Activated naive CD4-positive, alpha-beta T cell treated with anti-CD3 and anti-CD28 coated beads for 36 hours (primary cell): ENCODE results near the gene ACAP3. TPM values are rescaled to one million over a fixed set of nuclear protein-coding genes. Genes with fewer than 3 reads are reported as not detected.

Source experiments
- CTCF ChIA-PET: fragments of 350-600 bp; sonication (Branson Sonifier 250); formaldehyde crosslinking; loops from one replicate; lab custom pipeline; 2021; ENCODE audit warnings: antibody characterized with exemption; lab: Charles Lee
- DNase-seq: peaks from one replicate; pipeline ENCODE4 v3.0.0-alpha.2; 2020
- H3K27ac Mint-ChIP-seq: one replicate; pipeline ENCODE4 v1.8.0; 2021; ENCODE audit warnings: mild to moderate bottlenecking, mixed read lengths
- H3K27me3 Mint-ChIP-seq: one replicate; pipeline ENCODE4 v1.8.0; 2021; ENCODE audit warnings: low read depth, mixed read lengths
- H3K36me3 Mint-ChIP-seq: one replicate; pipeline ENCODE4 v1.8.0; 2021; ENCODE audit warnings: low read depth, mixed read lengths
- H3K4me1 Mint-ChIP-seq: one replicate; pipeline ENCODE4 v1.8.0; 2021; ENCODE audit warnings: low read depth, mixed read lengths
- H3K4me3 Mint-ChIP-seq: one replicate; pipeline ENCODE4 v1.8.0; 2021; ENCODE audit warnings: mild to moderate bottlenecking, moderate library complexity, mixed read lengths
- H3K9me3 Mint-ChIP-seq: one replicate; pipeline ENCODE4 v1.8.0; 2021; ENCODE audit warnings: mixed read lengths
- intact Hi-C: fragments of 100-400 bp; cut with micrococcal nuclease; formaldehyde crosslinking; loops from one replicate; pipeline ENCODE4 v1.15.1; 2023
- total RNA-seq, 2 experiments: library from RNA; stranded (reverse); gene quantifications; one replicate each; pipeline ENCODE4 v1.2.3, GENCODE V29; 2021

ACAP3 gene
- total RNA-seq, 2 experiments from 2014 or later = 24.1 to 25.3 TPM

- H3K9me3 Mint-ChIP-seq = no peaks in the 10 kb centered on the region
- H3K4me1 Mint-ChIP-seq = peaks cover 4% of the 10 kb centered on the region
- intact Hi-C loops = no loop called here
- no peak for DNase-seq
- no peak overlapping the region for H3K27ac Mint-ChIP-seq
- CTCF ChIA-PET = interaction anchor here (0.6 to 0.7 kb wide), 2 partner anchors 22 to 276 kb away, joined by 3 to 4 read pairs; no protein-coding TSS in a partner anchor
- no peak overlapping the region for H3K4me3 Mint-ChIP-seq
- no peaks in the 10 kb centered on the region for H3K36me3 Mint-ChIP-seq
- no peaks in the 10 kb centered on the region for H3K27me3 Mint-ChIP-seq
These were observed 29.1 kb downstream of the ACAP3 start for GRCh38 chr1:1278620-1279019.

DNA sequence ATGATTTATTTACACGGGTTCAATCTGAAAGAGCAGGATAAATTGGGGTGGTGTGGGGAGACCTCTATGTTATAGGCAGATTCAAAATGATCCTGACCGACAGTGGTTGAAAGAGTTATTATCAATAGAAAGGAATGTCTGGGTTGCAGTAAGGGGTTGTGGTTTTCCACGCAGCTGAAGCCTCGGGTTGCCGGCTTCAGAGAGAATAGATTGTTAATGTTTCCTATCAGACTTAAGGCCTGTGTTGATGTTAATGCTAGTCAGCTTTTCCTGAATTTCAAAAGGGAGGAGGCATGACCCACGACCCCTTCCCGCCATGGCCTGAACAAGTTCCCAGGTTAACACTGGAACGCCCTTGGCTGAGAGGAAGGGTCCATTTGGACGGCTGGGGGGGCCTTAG lies 31.9 kb downstream of the ACAP3 start:
- peaks cover 24% of the 10 kb centered on the region for H3K4me1 Mint-ChIP-seq
- no peak overlapping the region for H3K27ac Mint-ChIP-seq
- CTCF ChIA-PET = interaction anchor here (0.7 kb wide), 1 partner anchor 153 kb away, joined by 3 read pairs; no protein-coding TSS in a partner anchor
- no peak for DNase-seq
- intact Hi-C loops = no loop called here
- H3K4me3 Mint-ChIP-seq = no peak overlapping the region
- H3K9me3 Mint-ChIP-seq = no peaks in the 10 kb centered on the region
- peaks cover 9% of the 10 kb centered on the region for H3K36me3 Mint-ChIP-seq
- no peaks in the 10 kb centered on the region for H3K27me3 Mint-ChIP-seq

GRCh38 chr1:1274931-1275431 lies 32.7 kb downstream of the ACAP3 start:
- CTCF ChIA-PET = interaction anchor here (0.7 kb wide), 1 partner anchor 152 kb away, joined by 3 read pairs; no protein-coding TSS in a partner anchor
- intact Hi-C loops = no loop called here

GRCh38 chr1:1274299-1274930 lies 33.3 kb downstream of the ACAP3 start:
- H3K4me1 Mint-ChIP-seq = peaks cover 36% of the 10 kb centered on the region
- CTCF ChIA-PET = no interaction called here
- DNase-seq = no peak
- peak overlapping the region; percentile 60 for H3K4me3 Mint-ChIP-seq
- no peaks in the 10 kb centered on the region for H3K9me3 Mint-ChIP-seq
- intact Hi-C loops = no loop called here
- no peak overlapping the region for H3K27ac Mint-ChIP-seq
- no peaks in the 10 kb centered on the region for H3K27me3 Mint-ChIP-seq
- H3K36me3 Mint-ChIP-seq = peaks cover 15% of the 10 kb centered on the region

More at GRCh38 chr1:1274931-1275431, 32.7 kb downstream of the ACAP3 start:
- Mint-ChIP-seq H3K27ac (no peak overlapping the region), H3K27me3 (no peaks in the 10 kb centered on the region), H3K4me1 (peaks cover 32% of the 10 kb centered on the region), H3K36me3 (peaks cover 14% of the 10 kb centered on the region), H3K9me3 (no peaks in the 10 kb centered on the region), H3K4me3 (peak overlapping the region; percentile 60)
- DNase-seq = no peak

GRCh38 chr1:1273512-1274298 lies 34.0 kb downstream of the ACAP3 start, which contains the start of gene UBE2J2:
Gene UBE2J2, minus strand, starts transcription at chr1:1273854. Its CDS starts 5,862 bp downstream, at chr1:1267992.
- peak within 1 kb of the TSS; percentile 80 for H3K27ac Mint-ChIP-seq
- no peaks in the 10 kb centered on the region for H3K27me3 Mint-ChIP-seq
- peaks cover 15% of the 10 kb centered on the region for H3K36me3 Mint-ChIP-seq
- H3K4me1 Mint-ChIP-seq = peaks cover 39% of the 10 kb centered on the region
- CTCF ChIA-PET = interaction anchor here (0.5 to 0.6 kb wide), 2 partner anchors 8 to 289 kb away, joined by 3 read pairs; no protein-coding TSS in a partner anchor
- intact Hi-C loops = loop anchor here (1.0 to 2.0 kb wide), 2 partner anchors 35 to 43 kb away; partner anchors contain the start of gene PUSL1
- no peaks in the 10 kb centered on the region for H3K9me3 Mint-ChIP-seq
- DNase-seq = peak; percentile 95
- H3K4me3 Mint-ChIP-seq = peak within 1 kb of the TSS; percentile 85

GRCh38 chr1:1273209-1273511 lies 34.6 kb downstream of the ACAP3 start:
- DNase-seq = no peak
- CTCF ChIA-PET = interaction anchor here (0.5 to 0.6 kb wide), 2 partner anchors 9 to 289 kb away, joined by 3 read pairs; no protein-coding TSS in a partner anchor
- Mint-ChIP-seq H3K4me3 (peak overlapping the region; percentile 85), H3K9me3 (no peaks in the 10 kb centered on the region), H3K4me1 (peaks cover 39% of the 10 kb centered on the region), H3K36me3 (peaks cover 15% of the 10 kb centered on the region), H3K27ac (peak overlapping the region; percentile 80), H3K27me3 (no peaks in the 10 kb centered on the region)
- intact Hi-C loops = loop anchor here (1.0 to 2.0 kb wide), 2 partner anchors 35 to 42 kb away; partner anchors contain the start of gene PUSL1

- no peaks in the 10 kb centered on the region for H3K9me3 Mint-ChIP-seq
- H3K27ac Mint-ChIP-seq = peak overlapping the region; percentile 80
- peaks cover 39% of the 10 kb centered on the region for H3K4me1 Mint-ChIP-seq
- CTCF ChIA-PET = interaction anchor here (2.3 kb wide), 1 partner anchor 150 kb away, joined by 10 read pairs; no protein-coding TSS in a partner anchor
- peak; percentile 27 for DNase-seq
- no peaks in the 10 kb centered on the region for H3K27me3 Mint-ChIP-seq
- intact Hi-C loops = loop anchor here (1.0 to 2.0 kb wide), 2 partner anchors 36 to 42 kb away; partner anchors contain the start of gene PUSL1
- H3K36me3 Mint-ChIP-seq = peaks cover 18% of the 10 kb centered on the region
- peak overlapping the region; percentile 85 for H3K4me3 Mint-ChIP-seq
These were observed 35.2 kb downstream of the ACAP3 start for GRCh38 chr1:1272341-1273208.

GRCh38 chr1:1270813-1271212 lies 36.9 kb downstream of the ACAP3 start:
- DNase-seq = no peak
- peak overlapping the region; percentile 16 for H3K4me3 Mint-ChIP-seq
- intact Hi-C loops = no loop called here
- H3K9me3 Mint-ChIP-seq = no peaks in the 10 kb centered on the region
- peaks cover 39% of the 10 kb centered on the region for H3K4me1 Mint-ChIP-seq
- peak overlapping the region; percentile 10 for H3K27ac Mint-ChIP-seq
- H3K36me3 Mint-ChIP-seq = peaks cover 25% of the 10 kb centered on the region
- no peaks in the 10 kb centered on the region for H3K27me3 Mint-ChIP-seq
- CTCF ChIA-PET = interaction anchor here (0.9 to 2.3 kb wide), 2 partner anchors 149 to 150 kb away, joined by 3 to 10 read pairs; no protein-coding TSS in a partner anchor

- peaks cover 36% of the 10 kb centered on the region for H3K4me1 Mint-ChIP-seq
- H3K4me3 Mint-ChIP-seq = no peak overlapping the region
- no peaks in the 10 kb centered on the region for H3K9me3 Mint-ChIP-seq
- H3K27ac Mint-ChIP-seq = no peak overlapping the region
- peaks cover 27% of the 10 kb centered on the region for H3K36me3 Mint-ChIP-seq
- no peak for DNase-seq
- intact Hi-C loops = no loop called here
- CTCF ChIA-PET = no interaction called here
- H3K27me3 Mint-ChIP-seq = no peaks in the 10 kb centered on the region
These were observed 39.4 kb downstream of the ACAP3 start for GRCh38 chr1:1268284-1268682.

DNA sequence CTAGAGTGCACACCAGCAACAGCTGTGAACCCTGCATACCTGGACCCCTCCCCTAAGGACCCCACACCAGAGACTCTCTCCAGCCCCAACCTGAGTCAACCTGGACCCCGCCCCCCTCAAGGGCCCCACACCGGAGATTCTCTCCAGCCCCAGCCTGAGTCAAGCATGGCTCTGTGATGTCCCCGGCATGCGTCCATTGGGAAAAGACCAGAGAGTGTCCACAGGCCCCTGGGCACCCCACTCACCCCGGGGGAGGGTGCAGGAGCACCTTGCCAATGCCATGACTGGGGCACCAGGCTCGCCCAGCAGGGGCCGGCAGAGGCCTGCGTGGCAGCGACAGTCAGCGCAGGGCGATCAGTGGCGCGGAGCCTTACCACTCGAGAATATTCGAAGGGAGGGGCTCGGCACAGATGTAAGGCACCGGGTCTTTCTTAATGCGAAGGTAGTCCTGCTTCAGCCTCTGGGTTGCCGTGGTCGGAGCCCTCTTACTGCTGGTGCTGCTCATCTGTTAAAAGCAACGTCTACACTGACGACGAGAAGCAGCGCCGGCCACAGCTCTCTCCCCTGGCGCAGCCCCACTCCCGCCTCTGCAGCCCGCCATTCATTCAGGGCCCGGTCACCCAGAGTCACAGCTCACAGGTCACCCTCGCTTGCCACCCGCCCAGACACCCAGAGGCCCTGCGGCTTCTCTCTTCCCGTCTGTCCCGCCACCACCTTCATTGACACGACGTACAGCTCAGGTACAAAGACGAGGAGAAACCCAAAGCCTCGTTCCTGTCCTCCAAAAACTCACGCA lies 40.0 kb downstream of the ACAP3 start:
- H3K27me3 Mint-ChIP-seq = no peaks in the 10 kb centered on the region
- intact Hi-C loops = no loop called here
- H3K9me3 Mint-ChIP-seq = no peaks in the 10 kb centered on the region
- peaks cover 33% of the 10 kb centered on the region for H3K4me1 Mint-ChIP-seq
- no peak overlapping the region for H3K27ac Mint-ChIP-seq
- DNase-seq = no peak
- H3K4me3 Mint-ChIP-seq = no peak overlapping the region
- peaks cover 29% of the 10 kb centered on the region for H3K36me3 Mint-ChIP-seq
- CTCF ChIA-PET = no interaction called here

DNA sequence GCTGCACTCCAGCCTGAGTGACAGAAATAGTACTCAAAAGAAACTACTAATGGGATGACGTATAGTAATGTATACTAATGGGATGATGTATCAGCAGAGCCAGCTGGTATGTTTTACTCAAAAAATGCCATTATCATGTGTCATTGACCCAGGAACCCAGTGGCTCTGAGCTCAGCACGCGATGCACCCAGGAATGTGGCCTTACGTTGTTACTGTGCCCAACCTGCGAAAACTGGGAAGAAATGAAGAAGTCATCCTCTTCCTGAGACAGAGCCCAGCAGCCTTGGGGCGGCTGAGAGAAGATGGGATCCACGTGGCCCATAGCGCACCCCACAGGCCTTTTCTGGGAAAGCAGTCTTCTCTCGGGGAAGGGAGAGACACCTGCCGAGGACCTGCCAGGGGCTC lies 42.9 kb downstream of the ACAP3 start:
- DNase-seq = peak; percentile 40
- intact Hi-C loops = no loop called here
- no peak overlapping the region for H3K27ac Mint-ChIP-seq
- H3K4me1 Mint-ChIP-seq = peaks cover 12% of the 10 kb centered on the region
- H3K36me3 Mint-ChIP-seq = peaks cover 27% of the 10 kb centered on the region
- H3K27me3 Mint-ChIP-seq = no peaks in the 10 kb centered on the region
- CTCF ChIA-PET = no interaction called here
- H3K4me3 Mint-ChIP-seq = no peak overlapping the region
- H3K9me3 Mint-ChIP-seq = no peaks in the 10 kb centered on the region
